ENCODE results near the gene MIEF2. TPM values are rescaled to one million over a fixed set of nuclear protein-coding genes. Genes with fewer than 3 reads are reported as not detected.

MIEF2 gene
- total and polyA plus RNA-seq, 10 of the 15 experiments (the other 5 are each of a cell fraction or from before 2014, with no cell fraction given): 0.16 to 9.2 (median 4.1) TPM

DNA sequence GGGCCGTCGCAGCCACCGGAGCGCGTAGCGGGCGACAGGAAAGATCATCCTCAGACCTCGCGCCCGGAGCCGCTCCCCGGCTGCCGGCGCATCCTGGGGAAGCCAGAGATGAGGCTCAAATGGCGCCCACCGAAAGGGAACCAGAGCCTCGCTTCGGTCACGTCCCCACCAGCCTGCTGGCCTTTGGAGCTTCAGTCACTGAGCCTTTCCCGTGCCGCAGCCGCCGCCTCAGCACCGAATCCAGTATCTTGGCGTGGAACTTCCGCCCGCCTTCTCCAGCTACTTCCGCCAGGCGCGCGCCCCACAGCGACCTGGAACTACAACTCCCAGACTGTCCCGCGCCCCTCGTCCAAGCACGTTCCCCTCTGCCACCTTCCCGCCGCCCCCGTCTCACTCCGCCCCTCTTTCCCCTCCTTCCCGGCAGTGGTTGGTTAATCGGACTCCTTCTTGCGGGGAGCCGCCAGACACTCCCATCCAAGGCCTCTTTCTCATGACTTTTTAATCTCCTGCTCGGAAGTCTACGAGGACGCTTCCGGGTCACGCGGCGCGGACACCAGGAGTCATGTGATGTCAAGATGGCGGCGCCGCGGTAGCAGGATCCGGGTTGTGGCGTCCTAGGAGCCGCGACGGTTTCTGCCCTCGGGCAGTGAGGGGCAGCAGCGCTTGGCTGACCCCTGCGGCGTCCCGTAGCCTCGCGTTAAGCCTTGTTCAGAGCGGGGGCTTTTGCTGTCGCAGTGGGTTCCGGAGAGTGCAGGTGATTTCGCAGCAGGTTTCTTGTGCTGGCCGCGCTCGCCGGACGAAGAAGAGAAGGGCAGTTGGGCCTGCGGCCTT is 54.5 kb downstream of the MIEF2 start, which contains the start of the genes SMCR8 and TOP3A (continued):
- TF ChIP-seq, protein P1, sequence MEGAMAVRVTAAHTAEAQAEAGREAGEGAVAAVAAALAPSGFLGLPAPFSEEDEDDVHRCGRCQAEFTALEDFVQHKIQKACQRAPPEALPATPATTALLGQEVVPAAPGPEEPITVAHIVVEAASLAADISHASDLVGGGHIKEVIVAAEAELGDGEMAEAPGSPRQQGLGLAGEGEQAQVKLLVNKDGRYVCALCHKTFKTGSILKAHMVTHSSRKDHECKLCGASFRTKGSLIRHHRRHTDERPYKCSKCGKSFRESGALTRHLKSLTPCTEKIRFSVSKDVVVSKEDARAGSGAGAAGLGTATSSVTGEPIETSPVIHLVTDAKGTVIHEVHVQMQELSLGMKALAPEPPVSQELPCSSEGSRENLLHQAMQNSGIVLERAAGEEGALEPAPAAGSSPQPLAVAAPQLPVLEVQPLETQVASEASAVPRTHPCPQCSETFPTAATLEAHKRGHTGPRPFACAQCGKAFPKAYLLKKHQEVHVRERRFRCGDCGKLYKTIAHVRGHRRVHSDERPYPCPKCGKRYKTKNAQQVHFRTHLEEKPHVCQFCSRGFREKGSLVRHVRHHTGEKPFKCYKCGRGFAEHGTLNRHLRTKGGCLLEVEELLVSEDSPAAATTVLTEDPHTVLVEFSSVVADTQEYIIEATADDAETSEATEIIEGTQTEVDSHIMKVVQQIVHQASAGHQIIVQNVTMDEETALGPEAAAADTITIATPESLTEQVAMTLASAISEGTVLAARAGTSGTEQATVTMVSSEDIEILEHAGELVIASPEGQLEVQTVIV (IDR thresholded peaks at IDR 0.05; ENCODE audit: borderline replicate concordance, partially characterized antibody): peak; percentile 90
- TF ChIP-seq, protein P2, sequence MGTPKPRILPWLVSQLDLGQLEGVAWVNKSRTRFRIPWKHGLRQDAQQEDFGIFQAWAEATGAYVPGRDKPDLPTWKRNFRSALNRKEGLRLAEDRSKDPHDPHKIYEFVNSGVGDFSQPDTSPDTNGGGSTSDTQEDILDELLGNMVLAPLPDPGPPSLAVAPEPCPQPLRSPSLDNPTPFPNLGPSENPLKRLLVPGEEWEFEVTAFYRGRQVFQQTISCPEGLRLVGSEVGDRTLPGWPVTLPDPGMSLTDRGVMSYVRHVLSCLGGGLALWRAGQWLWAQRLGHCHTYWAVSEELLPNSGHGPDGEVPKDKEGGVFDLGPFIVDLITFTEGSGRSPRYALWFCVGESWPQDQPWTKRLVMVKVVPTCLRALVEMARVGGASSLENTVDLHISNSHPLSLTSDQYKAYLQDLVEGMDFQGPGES (IDR thresholded peaks at IDR 0.05): 0 out of 2 replicates have a peak, but pooled peaks have one; percentile 37
- TF ChIP-seq SMAD1 (IDR thresholded peaks at IDR 0.05; ENCODE audit: low read depth, partially characterized antibody): no peak
- TF ChIP-seq TBL1XR1 (IDR thresholded peaks at IDR 0.05; ENCODE audit: low read depth, low read length): peak; percentile 24; the same call in 1 of the 2 replicates
- TF ChIP-seq, protein P3, sequence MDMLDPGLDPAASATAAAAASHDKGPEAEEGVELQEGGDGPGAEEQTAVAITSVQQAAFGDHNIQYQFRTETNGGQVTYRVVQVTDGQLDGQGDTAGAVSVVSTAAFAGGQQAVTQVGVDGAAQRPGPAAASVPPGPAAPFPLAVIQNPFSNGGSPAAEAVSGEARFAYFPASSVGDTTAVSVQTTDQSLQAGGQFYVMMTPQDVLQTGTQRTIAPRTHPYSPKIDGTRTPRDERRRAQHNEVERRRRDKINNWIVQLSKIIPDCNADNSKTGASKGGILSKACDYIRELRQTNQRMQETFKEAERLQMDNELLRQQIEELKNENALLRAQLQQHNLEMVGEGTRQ (IDR thresholded peaks at IDR 0.05; ENCODE audit: borderline replicate concordance, low read depth, low read length): peak; percentile 97
- TF ChIP-seq GABPA (IDR thresholded peaks at IDR 0.05; ENCODE audit: low read depth): peak; percentile 89
- no peak for TF ChIP-seq SREBF2 (IDR thresholded peaks at IDR 0.05; ENCODE audit: low read length)
- TF ChIP-seq TAF1 (IDR thresholded peaks at IDR 0.05; ENCODE audit: borderline replicate concordance, low read depth, low read length): peak; percentile 89
- TF ChIP-seq PML (IDR thresholded peaks at IDR 0.05; ENCODE audit: low read length): 0 out of 2 replicates have a peak, but pooled peaks have one; percentile 40
- TF ChIP-seq EP300 (IDR thresholded peaks at IDR 0.05; ENCODE audit: borderline replicate concordance in 1 of 2, control insufficient read depth in 1 of 2, low read depth in 2 of 2, low read length in 2 of 2): no peak
- no peak for TF ChIP-seq NRF1 (conservative IDR thresholded peaks at IDR 0.05; ENCODE audit: low read depth, low read length)
- TF ChIP-seq, protein P4, sequence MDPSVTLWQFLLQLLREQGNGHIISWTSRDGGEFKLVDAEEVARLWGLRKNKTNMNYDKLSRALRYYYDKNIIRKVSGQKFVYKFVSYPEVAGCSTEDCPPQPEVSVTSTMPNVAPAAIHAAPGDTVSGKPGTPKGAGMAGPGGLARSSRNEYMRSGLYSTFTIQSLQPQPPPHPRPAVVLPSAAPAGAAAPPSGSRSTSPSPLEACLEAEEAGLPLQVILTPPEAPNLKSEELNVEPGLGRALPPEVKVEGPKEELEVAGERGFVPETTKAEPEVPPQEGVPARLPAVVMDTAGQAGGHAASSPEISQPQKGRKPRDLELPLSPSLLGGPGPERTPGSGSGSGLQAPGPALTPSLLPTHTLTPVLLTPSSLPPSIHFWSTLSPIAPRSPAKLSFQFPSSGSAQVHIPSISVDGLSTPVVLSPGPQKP (IDR thresholded peaks at IDR 0.05; ENCODE audit: low read depth, low read length): 0 out of 2 replicates have a peak, but pooled peaks have one; percentile 18
- TF ChIP-seq SIN3A (IDR thresholded peaks at IDR 0.05; ENCODE audit: low read depth, low read length): peak; percentile 92
- no peak for TF ChIP-seq HDAC6 (IDR thresholded peaks at IDR 0.05; ENCODE audit: unreplicated experiment)
- TF ChIP-seq, protein P5, sequence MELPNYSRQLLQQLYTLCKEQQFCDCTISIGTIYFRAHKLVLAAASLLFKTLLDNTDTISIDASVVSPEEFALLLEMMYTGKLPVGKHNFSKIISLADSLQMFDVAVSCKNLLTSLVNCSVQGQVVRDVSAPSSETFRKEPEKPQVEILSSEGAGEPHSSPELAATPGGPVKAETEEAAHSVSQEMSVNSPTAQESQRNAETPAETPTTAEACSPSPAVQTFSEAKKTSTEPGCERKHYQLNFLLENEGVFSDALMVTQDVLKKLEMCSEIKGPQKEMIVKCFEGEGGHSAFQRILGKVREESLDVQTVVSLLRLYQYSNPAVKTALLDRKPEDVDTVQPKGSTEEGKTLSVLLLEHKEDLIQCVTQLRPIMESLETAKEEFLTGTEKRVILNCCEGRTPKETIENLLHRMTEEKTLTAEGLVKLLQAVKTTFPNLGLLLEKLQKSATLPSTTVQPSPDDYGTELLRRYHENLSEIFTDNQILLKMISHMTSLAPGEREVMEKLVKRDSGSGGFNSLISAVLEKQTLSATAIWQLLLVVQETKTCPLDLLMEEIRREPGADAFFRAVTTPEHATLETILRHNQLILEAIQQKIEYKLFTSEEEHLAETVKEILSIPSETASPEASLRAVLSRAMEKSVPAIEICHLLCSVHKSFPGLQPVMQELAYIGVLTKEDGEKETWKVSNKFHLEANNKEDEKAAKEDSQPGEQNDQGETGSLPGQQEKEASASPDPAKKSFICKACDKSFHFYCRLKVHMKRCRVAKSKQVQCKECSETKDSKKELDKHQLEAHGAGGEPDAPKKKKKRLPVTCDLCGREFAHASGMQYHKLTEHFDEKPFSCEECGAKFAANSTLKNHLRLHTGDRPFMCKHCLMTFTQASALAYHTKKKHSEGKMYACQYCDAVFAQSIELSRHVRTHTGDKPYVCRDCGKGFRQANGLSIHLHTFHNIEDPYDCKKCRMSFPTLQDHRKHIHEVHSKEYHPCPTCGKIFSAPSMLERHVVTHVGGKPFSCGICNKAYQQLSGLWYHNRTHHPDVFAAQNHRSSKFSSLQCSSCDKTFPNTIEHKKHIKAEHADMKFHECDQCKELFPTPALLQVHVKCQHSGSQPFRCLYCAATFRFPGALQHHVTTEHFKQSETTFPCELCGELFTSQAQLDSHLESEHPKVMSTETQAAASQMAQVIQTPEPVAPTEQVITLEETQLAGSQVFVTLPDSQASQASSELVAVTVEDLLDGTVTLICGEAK (IDR thresholded peaks at IDR 0.05; ENCODE audit: borderline replicate concordance): peak; percentile 94
- no peak for TF ChIP-seq ESRRA (IDR thresholded peaks at IDR 0.05; ENCODE audit: low read length)
- peak; percentile 88; the same call in 1 of the 2 replicates for TF ChIP-seq RB1 (IDR thresholded peaks at IDR 0.05; ENCODE audit: borderline replicate concordance)

Measured in GM12878 (cell line).